NCI-H2171 (cell line): ENCODE data around the gene PRKN.
"Not testable (repeated sequence)": the region's sequence is repeated elsewhere in the genome, so short reads cannot be mapped to it uniquely, and the experiment has no call there.

Source experiments
- DNase-seq: peaks from one replicate; lab custom pipeline; 2025; lab: John Stamatoyannopoulos, UW

PRKN gene

GRCh38 chr6:162710936-162711335 is 16.6 kb downstream of the PRKN start:
- DNase-seq: no peak

GRCh38 chr6:162710419-162710818 is 17.1 kb downstream of the PRKN start:
- DNase-seq: no peak

GRCh38 chr6:162709431-162709830 is 18.1 kb downstream of the PRKN start:
- no peak for DNase-seq

- DNase-seq: no peak
Measured at GRCh38 chr6:162708971-162709370, 18.6 kb downstream of the PRKN start.

GRCh38 chr6:162706232-162706631 is 21.3 kb downstream of the PRKN start:
- DNase-seq: no peak

GRCh38 chr6:162705736-162706135 is 21.8 kb downstream of the PRKN start:
- DNase-seq: no peak

GRCh38 chr6:162704001-162704400 is 23.6 kb downstream of the PRKN start:
- DNase-seq: no peak

- DNase-seq: no peak
Measured at GRCh38 chr6:162702446-162702845, 25.1 kb downstream of the PRKN start.

GRCh38 chr6:162701551-162701950 is 26.0 kb downstream of the PRKN start:
- no peak for DNase-seq

- no peak for DNase-seq
Measured at GRCh38 chr6:162700966-162701365, 26.6 kb downstream of the PRKN start.

GRCh38 chr6:162699961-162700360 is 27.6 kb downstream of the PRKN start:
- DNase-seq: no peak

GRCh38 chr6:162698440-162698839 is 29.1 kb downstream of the PRKN start:
- no peak for DNase-seq

- DNase-seq: no peak
Measured at GRCh38 chr6:162697872-162698403, 29.6 kb downstream of the PRKN start.

GRCh38 chr6:162690158-162690557 is 37.4 kb downstream of the PRKN start:
- no peak for DNase-seq

GRCh38 chr6:162688751-162689345 is 38.7 kb downstream of the PRKN start:
- no peak for DNase-seq

GRCh38 chr6:162685586-162685985 is 42.0 kb downstream of the PRKN start:
- no peak for DNase-seq

- DNase-seq: no peak
Measured at GRCh38 chr6:162684961-162685360, 42.6 kb downstream of the PRKN start.

- no peak for DNase-seq
Measured at GRCh38 chr6:162684052-162684451, 43.5 kb downstream of the PRKN start.

GRCh38 chr6:162683135-162683534 is 44.4 kb downstream of the PRKN start:
- no peak for DNase-seq

- DNase-seq: no peak
Measured at GRCh38 chr6:162681447-162681846, 46.1 kb downstream of the PRKN start.

- no peak for DNase-seq
Measured at GRCh38 chr6:162680871-162681270, 46.7 kb downstream of the PRKN start.

- DNase-seq: no peak
Measured at GRCh38 chr6:162680367-162680766, 47.2 kb downstream of the PRKN start.

- DNase-seq: no peak
Measured at GRCh38 chr6:162679681-162680080, 47.9 kb downstream of the PRKN start.

GRCh38 chr6:162678896-162679295 is 48.7 kb downstream of the PRKN start:
- not testable (repeated sequence) for DNase-seq
